Aorta (tissue), 5 donors: ENCODE data around the gene LARP4B. TPM values are rescaled to one million over a fixed set of nuclear protein-coding genes. Genes with fewer than 3 reads are reported as not detected.
A peak's percentile ranks its signal among the peaks of the same experiment; 100 is the strongest.

Experiments
- ATAC-seq: fragments of 200-7000 bp; cut with Tn5 transposase; one replicate; pipeline ENCODE4 v1.9.1; 2022; ENCODE audit warnings: moderate library complexity; ENCODE audit not compliant: low FRiP score
- DNase-seq, 2 donors: peaks; one replicate each; pipeline ENCODE4 v3.0.0-alpha.2; 2020
- H3K27ac ChIP-seq, 2 donors: one replicate each; pipeline ENCODE4 v1.5.1; 2013; ENCODE audit warnings: low read length in 2 of 2, mild to moderate bottlenecking in 2 of 2, moderate library complexity in 2 of 2, control low read depth in 1 of 2, inconsistent platforms in 1 of 2, low read depth in 1 of 2
- H3K27me3 ChIP-seq, 2 donors: one replicate each; pipeline ENCODE4 v1.6.1; 2013; ENCODE audit warnings: control low read depth in 1 of 2, low read length in 1 of 2, mild to moderate bottlenecking in 1 of 2, moderate library complexity in 1 of 2; ENCODE audit not compliant: insufficient read depth in 2 of 2, control insufficient read depth in 1 of 2
- H3K36me3 ChIP-seq, 2 donors: one replicate each; pipeline ENCODE4 v1.6.1; 2013; ENCODE audit warnings: control low read depth in 1 of 2, low read length in 1 of 2, mild to moderate bottlenecking in 1 of 2; ENCODE audit not compliant: insufficient read depth in 2 of 2, control insufficient read depth in 1 of 2
- H3K4me1 ChIP-seq, 2 donors: one replicate each; pipeline ENCODE4 v1.6.1; 2013; ENCODE audit warnings: low read length in 2 of 2, control low read depth in 1 of 2, mild to moderate bottlenecking in 1 of 2, moderate library complexity in 1 of 2; ENCODE audit not compliant: insufficient read depth in 2 of 2, control insufficient read depth in 1 of 2
- H3K4me3 ChIP-seq, 2 donors: one replicate each; pipeline ENCODE4 v1.5.1; 2013; ENCODE audit warnings: low read length in 2 of 2, control low read depth in 1 of 2, mild to moderate bottlenecking in 1 of 2
- H3K9me3 ChIP-seq: one replicate; pipeline ENCODE4 v1.6.1; 2013; ENCODE audit warnings: mild to moderate bottlenecking, low read length; ENCODE audit not compliant: control insufficient read depth
- WGBS, 2 donors: extraction: QIAGEN DNeasy Blood & Tissue Kit; methylation state at CpG; one replicate each; pipeline ENCODE4 v1.1.7; 2013; 5-methylcytosine and 5-hydroxymethylcytosine counted together
- intact Hi-C, 2 donors: fragments of 100-400 bp; cut with DNase I; formaldehyde crosslinking; loops; one replicate each; pipeline versions ENCODE4 v1.14.2 to v1.15.0; 2022
- polyA plus RNA-seq, 2 donors: library from polyadenylated mRNA; stranded (reverse); fragments of 200-250 nt; gene quantifications; one replicate each; pipeline ENCODE4 v1.2.3, GENCODE V29; 2013
- total RNA-seq, 2 donors: library from RNA; stranded (reverse); fragmentation: NEBNext Ultra II Directional; extraction: Animal tissue kit (Norgen Biotek cat#: 25700); gene quantifications; one replicate each; pipeline ENCODE4 v1.2.1, GENCODE V29; 2021
- donor health status: healthy with polysubstance abuse.
- donor health status: Bipolar disorder and iron deficiency.
- donor health status: DM: no; HTN: no; CAD: no.
- donor health status: DM: no; HTN: no; CAD: no.
- donor health status: DM: yes; HTN: yes; CAD: no.

Gene LARP4B
- total and polyA plus RNA-seq, 4 donors = 8.1 to 82.4 (median 42.8) TPM

DNA sequence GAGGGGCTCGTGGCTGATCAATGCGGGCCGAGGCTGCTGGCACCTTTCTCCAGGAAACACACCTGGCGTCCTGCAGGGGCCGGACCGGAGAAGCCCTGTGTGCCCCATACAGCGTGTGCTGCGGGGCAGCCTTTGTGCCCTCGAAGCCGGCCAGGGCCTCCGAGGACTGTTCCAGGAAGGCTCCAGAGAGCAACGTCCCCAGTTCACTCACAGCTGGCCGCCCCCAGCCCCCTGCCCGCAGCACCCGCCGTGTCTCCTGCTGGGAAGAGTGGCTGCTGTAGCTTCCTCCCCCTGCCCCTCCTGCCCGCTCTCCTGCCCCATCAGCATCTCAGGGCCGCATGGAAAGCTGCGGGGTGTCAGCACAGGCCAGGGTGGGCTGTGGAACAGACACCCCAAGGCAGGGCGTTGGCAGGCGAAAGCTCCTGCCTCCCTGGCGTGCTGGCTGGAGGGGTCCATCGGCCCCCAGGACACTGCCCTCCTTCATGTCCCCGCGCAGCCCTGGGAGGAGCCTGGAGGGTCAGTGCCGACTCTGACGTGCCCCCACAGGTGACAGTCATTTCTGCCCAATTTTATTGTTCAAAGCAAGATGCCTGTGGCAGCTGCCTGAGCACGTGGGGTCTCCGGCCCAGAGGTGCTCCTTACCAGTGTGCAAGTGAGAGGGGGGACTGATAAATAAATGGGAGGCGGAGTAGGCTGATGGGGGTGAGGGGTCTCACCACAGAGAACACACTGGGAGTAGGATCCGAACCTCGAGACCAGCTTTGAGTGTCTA lies 146.2 kb downstream of the LARP4B start:
- H3K4me3 ChIP-seq = no peak overlapping the region
- no peaks in the 10 kb centered on the region for H3K9me3 ChIP-seq
- WGBS, 2 donors = 54 to 57% methylated on average over 24 to 32 of the region's 32 CpGs
- intact Hi-C loops = loop anchor here (5.0 to 10.0 kb wide), 5 partner anchors 93 to 273 kb away; no protein-coding TSS in a partner anchor
- no peak overlapping the region for H3K27ac ChIP-seq
- ATAC-seq = no peak
- H3K4me1 ChIP-seq = no peaks in the 10 kb centered on the region
- no peaks in the 10 kb centered on the region for H3K27me3 ChIP-seq
- peak in 1 of 2 donors; percentile 63 for DNase-seq
- H3K36me3 ChIP-seq = no peaks in the 10 kb centered on the region

DNA sequence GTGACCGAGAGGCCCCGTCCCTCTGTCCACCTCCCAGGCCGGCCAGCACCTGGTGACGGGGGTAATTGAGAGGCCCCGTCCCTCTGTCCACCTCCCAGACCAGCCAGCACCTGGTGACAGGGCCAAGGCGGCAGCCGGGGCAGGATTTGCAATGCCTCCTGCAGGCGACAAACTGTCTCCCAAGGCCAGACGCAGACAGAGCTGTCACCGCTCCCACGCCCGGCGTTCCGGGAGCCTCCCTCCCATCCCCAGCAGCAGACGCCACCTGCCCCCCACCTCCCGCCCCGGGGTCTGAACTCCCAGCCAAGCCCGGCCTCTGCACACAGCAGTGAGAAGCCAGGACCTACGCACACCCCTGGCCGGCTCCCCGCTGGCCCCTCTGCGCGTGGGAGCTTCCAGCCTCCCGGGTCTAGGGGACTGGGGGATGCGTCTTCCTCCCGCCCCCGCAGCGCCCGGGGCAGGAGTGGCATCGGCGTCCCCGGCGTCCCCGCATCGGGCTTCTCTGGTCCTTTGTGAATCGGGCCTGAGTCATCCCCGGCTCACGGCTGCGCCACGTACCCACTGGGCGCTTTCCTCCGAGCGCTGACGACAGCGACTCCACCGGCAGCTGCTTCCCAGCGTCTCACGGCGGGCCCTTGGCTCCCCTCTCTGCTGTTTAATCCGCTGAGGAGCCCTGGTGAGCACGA lies 147.0 kb downstream of the LARP4B start:
- H3K9me3 ChIP-seq = no peaks in the 10 kb centered on the region
- intact Hi-C loops = loop anchor here (5.0 to 10.0 kb wide), 5 partner anchors 92 to 272 kb away; no protein-coding TSS in a partner anchor
- 1 to 5% methylated on average over 45 to 51 of the region's 51 CpGs for WGBS, 2 donors
- no peaks in the 10 kb centered on the region for H3K36me3 ChIP-seq
- H3K27ac ChIP-seq = no peak overlapping the region
- DNase-seq = peak; percentile 83 to 93
- peak; percentile 59 for ATAC-seq
- no peaks in the 10 kb centered on the region for H3K4me1 ChIP-seq
- H3K4me3 ChIP-seq = no peak overlapping the region
- no peaks in the 10 kb centered on the region for H3K27me3 ChIP-seq

DNA sequence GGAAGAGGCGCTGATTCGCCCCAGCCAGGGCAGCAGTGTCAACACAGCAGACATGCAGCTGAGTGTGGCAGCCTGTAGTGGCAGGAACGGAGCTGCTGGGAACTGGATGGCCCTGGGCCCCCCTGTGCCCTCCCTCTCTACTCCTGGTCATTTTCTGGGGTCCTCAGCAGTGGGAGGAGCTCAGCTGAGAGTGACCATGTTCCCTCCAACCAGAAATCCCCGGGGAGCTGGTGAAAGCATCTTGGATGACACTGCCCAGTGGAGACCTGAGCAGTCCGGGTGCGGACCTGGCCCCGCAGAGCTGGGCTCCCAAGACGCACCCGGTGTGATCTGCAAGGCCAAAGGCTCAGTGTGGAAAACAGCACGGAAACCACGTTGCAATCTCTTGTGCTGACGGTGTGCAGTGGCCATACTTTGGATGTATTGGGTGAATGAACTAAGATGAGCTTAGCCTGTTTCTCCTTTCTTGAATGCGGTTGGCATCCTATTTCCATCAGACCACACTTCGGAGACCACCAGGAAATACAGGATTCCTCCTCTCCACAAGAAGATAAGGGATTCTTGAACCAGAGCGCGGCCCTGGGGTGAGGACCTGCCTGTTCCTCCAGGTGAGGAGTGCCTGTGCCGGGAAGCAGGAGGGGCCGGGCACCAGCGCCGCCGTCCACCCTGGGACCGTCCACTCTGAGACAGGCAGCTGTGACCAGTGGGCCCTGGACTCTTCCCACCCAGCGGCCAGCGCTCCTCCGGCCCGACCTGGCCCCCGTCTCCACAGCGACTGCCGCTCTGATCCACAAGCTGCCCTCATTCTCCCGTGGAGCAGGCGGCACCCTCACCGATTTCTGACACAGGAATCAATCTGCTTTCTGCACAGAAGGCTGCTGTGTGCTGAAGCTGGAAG lies 148.5 kb downstream of the LARP4B start:
- Histone ChIP-seq H3K4me1 (no peaks in the 10 kb centered on the region), H3K36me3 (no peaks in the 10 kb centered on the region), H3K9me3 (no peaks in the 10 kb centered on the region), H3K27me3 (no peaks in the 10 kb centered on the region), H3K27ac (no peak overlapping the region), H3K4me3 (no peak overlapping the region)
- intact Hi-C loops = loop anchor here (10.0 kb wide), 3 partner anchors 188 to 268 kb away; no protein-coding TSS in a partner anchor
- ATAC-seq (no peak), DNase-seq (peak in 1 of 2 donors; percentile 72)
- 91 to 94% methylated on average over 31 to 32 of the region's 32 CpGs for WGBS, 2 donors

DNA sequence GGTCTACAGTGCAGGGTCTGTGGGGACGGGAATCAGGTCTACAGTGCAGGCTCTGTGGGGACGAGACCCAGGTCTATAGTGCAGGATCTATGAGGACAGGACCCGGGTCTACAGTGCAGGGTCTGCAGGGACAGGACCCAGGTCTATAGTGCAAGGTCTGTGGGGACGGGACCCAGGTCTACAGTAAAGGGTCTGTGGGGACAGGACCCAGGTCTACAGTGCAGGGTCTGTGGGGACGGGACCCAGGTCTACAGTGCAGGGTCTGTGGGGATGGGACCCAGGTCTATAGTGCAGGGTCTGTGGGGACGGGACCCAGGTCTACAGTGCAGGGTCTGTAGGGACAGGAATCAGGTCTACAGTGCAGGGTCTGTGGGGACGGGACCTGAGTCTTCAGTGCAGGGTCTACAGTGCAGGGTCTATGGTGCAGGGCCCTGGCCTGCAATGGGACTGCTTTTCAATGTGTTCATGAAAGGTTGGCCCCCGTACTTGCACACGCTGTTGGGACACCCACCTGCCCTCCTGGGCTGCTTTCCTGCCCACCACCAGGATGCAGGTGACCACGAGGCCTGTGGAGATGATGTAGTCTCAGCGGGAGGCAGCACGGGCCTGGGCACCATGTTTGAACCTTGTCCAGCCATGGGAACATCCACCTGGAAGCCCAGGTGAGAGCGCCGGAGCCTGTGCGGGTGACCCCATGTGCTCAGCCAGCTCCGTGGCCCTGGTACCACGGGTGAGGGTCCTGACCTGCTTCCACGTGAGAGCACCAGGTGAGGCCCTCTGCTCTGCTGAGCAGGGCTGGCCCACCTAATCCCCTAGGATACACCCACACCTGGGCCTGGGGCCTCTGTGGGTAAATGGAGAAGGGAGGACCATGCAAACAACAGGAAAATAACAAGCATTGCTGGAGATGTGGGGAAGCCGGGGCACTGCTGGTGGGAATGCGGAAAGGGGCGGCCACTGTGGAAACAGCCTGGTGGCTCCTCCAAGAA lies 150.7 kb downstream of the LARP4B start:
- intact Hi-C loops = loop anchor here (10.0 kb wide), 3 partner anchors 186 to 266 kb away; no protein-coding TSS in a partner anchor
- Histone ChIP-seq H3K36me3 (no peaks in the 10 kb centered on the region), H3K27ac (no peak overlapping the region), H3K4me1 (no peaks in the 10 kb centered on the region), H3K9me3 (no peaks in the 10 kb centered on the region), H3K4me3 (no peak overlapping the region), H3K27me3 (no peaks in the 10 kb centered on the region)
- no peak for ATAC-seq
- 95 to 96% methylated on average over 20 to 21 of the region's 21 CpGs for WGBS, 2 donors
- DNase-seq = peak in 1 of 2 donors; percentile 64

DNA sequence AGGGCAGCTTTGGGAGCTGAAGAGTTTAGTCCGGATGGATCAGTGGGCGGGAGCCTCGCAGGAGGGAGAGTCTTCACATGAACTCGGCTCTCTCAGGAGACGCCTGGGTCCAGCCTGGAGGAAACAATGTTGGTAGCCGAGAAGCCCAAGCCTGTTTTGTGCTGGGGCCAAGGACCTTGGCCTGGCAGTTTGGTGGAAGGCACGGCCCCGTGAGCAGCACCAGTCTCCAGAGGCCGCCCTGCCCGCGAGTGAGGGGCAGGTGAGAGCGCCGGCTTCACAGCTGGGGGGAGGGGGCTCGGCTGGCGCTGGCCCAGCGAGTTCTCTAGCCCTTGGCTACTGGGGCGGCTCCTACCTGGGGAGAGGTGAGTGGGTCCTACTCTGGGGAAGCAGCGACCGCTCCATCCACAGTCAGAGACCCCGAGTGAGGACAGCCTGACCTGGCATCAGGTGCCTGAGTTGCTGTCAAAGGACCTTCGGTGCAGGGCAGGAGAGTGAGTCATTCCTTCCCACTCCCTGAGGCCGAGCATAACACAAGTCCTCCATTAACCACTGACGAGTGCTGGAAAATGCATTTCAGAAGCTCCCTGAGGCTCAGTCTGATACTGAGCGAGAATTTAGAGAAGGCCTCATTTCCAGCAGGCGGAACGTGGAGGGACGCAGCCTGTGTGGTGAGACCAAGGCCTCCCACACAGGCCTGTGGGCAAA lies 152.7 kb downstream of the LARP4B start:
- no peak overlapping the region for H3K27ac ChIP-seq
- H3K4me1 ChIP-seq = no peaks in the 10 kb centered on the region
- 81 to 84% methylated on average over 25 to 27 of the region's 27 CpGs for WGBS, 2 donors

DNA sequence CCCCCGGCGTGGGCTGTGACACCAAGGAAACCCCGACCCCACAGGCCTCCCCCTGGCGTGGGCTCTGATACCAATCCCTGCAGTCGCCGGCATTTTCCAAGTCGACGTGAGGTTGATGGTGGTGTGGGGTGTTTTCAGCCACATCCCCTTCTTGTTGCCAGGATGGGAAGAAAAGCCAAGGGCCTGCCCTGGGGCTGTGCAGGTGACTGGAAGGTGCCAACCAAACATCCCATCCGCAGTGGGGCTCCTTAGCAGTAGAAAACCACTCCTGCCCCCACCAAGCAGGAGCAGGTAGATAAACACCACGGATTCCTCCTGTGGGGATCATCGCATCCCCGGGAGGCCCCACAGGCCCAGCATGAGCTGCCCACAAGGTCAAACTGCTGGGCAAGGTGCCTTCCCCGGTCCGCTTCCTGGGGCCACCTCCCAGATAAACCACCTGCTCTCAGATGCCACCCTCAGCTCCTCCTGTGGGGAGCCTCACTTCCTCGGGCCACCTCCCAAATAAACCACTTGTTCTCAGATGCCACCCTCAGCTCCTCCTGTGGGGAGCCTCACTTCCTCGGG lies 153.5 kb downstream of the LARP4B start:
- H3K27me3 ChIP-seq = no peaks in the 10 kb centered on the region
- H3K4me3 ChIP-seq = no peak overlapping the region
- no peaks in the 10 kb centered on the region for H3K9me3 ChIP-seq
- intact Hi-C loops = no loop called here
- no peak overlapping the region for H3K27ac ChIP-seq
- no peaks in the 10 kb centered on the region for H3K4me1 ChIP-seq
- H3K36me3 ChIP-seq = no peaks in the 10 kb centered on the region
- DNase-seq (no peak), ATAC-seq (no peak)
- 89% methylated on average over 14 to 16 of the region's 16 CpGs for WGBS, 2 donors

More for the DNA sequence above, 152.7 kb downstream of the LARP4B start:
- Histone ChIP-seq H3K4me3 (no peak overlapping the region), H3K27me3 (no peaks in the 10 kb centered on the region), H3K36me3 (no peaks in the 10 kb centered on the region), H3K9me3 (no peaks in the 10 kb centered on the region)
- DNase-seq (no peak), ATAC-seq (no peak)
- intact Hi-C loops = no loop called here

DNA sequence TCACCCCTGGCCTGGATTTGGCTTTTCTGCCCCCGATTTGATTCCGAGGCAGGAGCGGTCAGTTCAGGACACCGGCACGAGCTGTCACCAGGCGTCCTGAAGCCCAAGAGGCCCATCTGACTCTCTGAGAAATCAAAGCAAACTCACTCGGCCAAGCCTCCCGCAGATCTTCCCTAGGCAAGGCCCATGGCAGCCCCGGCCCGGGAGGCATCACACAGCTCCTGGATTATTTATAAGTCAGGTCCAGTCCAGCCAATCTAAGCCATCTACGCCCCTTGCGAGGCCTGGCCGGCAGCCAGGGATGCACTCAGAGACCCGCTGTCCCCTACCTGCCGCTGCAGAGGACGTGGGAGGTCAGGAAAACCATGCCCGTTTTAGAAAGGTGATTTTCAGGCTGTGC lies 154.7 kb downstream of the LARP4B start:
- ATAC-seq (no peak), DNase-seq (peak in 1 of 2 donors; percentile 51)
- WGBS, 2 donors = 82 to 83% methylated on average over 17 of the region's 17 CpGs
- H3K36me3 ChIP-seq = no peaks in the 10 kb centered on the region
- intact Hi-C loops = no loop called here
- H3K27me3 ChIP-seq = no peaks in the 10 kb centered on the region
- no peaks in the 10 kb centered on the region for H3K9me3 ChIP-seq
- no peak overlapping the region for H3K4me3 ChIP-seq
- H3K4me1 ChIP-seq = no peaks in the 10 kb centered on the region
- H3K27ac ChIP-seq = no peak overlapping the region
